Subcutaneous abdominal adipose tissue (tissue), 5 donors: ENCODE measurements around the gene MAOA.

Source experiments
- H3K27ac ChIP-seq: one replicate; pipeline ENCODE4 v1.7.0; 2013; ENCODE audit warnings: low read depth, mild to moderate bottlenecking, inconsistent platforms, low read length, moderate library complexity
- H3K27me3 ChIP-seq, 5 donors: one replicate each; pipeline ENCODE4 v1.7.0; 2013; ENCODE audit warnings: low read length in 5 of 5, inconsistent platforms in 1 of 5; ENCODE audit not compliant: control insufficient read depth in 5 of 5, insufficient read depth in 4 of 5
- H3K36me3 ChIP-seq, 5 donors: one replicate each; pipeline ENCODE4 v1.7.0; 2013; ENCODE audit warnings: low read length in 5 of 5; ENCODE audit not compliant: control insufficient read depth in 5 of 5, insufficient read depth in 5 of 5
- H3K4me1 ChIP-seq, 5 donors: one replicate each; pipeline ENCODE4 v1.7.0; 2013; ENCODE audit warnings: low read length in 5 of 5, mild to moderate bottlenecking in 3 of 5, moderate library complexity in 1 of 5; ENCODE audit not compliant: control insufficient read depth in 5 of 5, insufficient read depth in 5 of 5
- H3K4me3 ChIP-seq, 5 donors: one replicate each; pipeline ENCODE4 v1.7.0; 2013; ENCODE audit warnings: low read length in 5 of 5, low read depth in 1 of 5
- H3K9ac ChIP-seq, 5 donors: one replicate each; pipeline ENCODE4 v1.7.0; 2013; ENCODE audit warnings: low read length in 5 of 5, mild to moderate bottlenecking in 4 of 5, moderate library complexity in 3 of 5
- H3K9me3 ChIP-seq, 5 donors: one replicate each; pipeline ENCODE4 v1.7.0; 2013; ENCODE audit warnings: low read length in 5 of 5; ENCODE audit not compliant: control insufficient read depth in 5 of 5
- donor health status: healthy.
- donor health status: healthy.
- donor health status: healthy.
- donor health status: healthy.
- donor health status: healthy.

Gene MAOA

DNA sequence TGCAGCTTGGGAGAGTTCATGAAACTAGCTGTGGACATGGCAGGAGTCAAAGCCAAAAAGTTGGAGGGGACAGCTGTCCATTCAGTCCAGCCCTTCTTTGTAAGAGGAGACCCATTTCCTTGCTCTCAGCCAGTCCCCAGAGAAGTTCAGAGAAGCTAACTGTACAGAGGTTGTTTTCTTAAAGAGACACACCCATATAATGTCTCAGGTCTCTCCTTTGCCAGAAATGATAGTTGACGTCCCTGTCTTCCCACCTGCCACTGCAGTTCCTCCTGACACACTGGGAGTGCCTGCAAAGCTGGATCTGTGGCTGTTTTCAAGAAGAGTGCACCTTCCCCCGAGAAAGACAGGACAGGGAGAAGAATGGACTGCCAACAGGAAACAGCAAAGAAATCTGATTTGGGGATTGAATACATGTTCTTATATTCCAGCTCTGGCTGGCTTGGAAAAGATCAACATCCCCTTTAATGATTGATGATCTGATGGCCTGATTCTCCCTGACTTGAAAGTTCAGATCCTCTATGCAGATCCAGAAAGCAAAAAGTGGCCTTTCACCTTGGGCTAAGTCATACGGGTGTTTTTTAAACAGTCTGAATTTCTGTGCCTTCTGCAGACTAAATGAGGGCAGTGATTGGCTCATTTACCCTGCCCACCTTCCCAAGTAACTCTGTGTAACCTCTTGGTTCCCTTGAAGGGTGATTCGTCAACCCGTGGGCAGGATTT, 87.2 kb downstream of the MAOA start:
- Histone ChIP-seq H3K27ac (peak overlapping the region; percentile 67), H3K36me3 (peaks cover 2 to 28% (median 11%) of the 10 kb centered on the region in 5 donors), H3K9ac (no peak overlapping the region), H3K9me3 (peaks cover 0 to 2% (median 0%) of the 10 kb centered on the region in 5 donors), H3K27me3 (peaks cover 0 to 14% (median 4%) of the 10 kb centered on the region in 5 donors), H3K4me3 (no peak overlapping the region), H3K4me1 (peaks cover 0 to 30% (median 28%) of the 10 kb centered on the region in 5 donors)

DNA sequence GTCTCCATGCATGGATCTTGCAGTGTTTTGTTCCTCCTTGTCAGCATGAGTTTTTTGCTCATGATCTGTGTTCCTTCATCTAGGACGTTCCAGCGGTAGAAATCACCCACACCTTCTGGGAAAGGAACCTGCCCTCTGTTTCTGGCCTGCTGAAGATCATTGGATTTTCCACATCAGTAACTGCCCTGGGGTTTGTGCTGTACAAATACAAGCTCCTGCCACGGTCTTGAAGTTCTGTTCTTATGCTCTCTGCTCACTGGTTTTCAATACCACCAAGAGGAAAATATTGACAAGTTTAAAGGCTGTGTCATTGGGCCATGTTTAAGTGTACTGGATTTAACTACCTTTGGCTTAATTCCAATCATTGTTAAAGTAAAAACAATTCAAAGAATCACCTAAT, 88.2 kb downstream of the MAOA start:
- peaks cover 0 to 14% (median 6%) of the 10 kb centered on the region in 5 donors for H3K27me3 ChIP-seq
- H3K4me1 ChIP-seq = peaks cover 0 to 30% (median 28%) of the 10 kb centered on the region in 5 donors
- no peak overlapping the region for H3K9ac ChIP-seq
- peaks cover 2 to 28% (median 11%) of the 10 kb centered on the region in 5 donors for H3K36me3 ChIP-seq
- no peak overlapping the region for H3K4me3 ChIP-seq
- peak overlapping the region; percentile 67 for H3K27ac ChIP-seq
- H3K9me3 ChIP-seq = peaks cover 0 to 2% (median 0%) of the 10 kb centered on the region in 5 donors

DNA sequence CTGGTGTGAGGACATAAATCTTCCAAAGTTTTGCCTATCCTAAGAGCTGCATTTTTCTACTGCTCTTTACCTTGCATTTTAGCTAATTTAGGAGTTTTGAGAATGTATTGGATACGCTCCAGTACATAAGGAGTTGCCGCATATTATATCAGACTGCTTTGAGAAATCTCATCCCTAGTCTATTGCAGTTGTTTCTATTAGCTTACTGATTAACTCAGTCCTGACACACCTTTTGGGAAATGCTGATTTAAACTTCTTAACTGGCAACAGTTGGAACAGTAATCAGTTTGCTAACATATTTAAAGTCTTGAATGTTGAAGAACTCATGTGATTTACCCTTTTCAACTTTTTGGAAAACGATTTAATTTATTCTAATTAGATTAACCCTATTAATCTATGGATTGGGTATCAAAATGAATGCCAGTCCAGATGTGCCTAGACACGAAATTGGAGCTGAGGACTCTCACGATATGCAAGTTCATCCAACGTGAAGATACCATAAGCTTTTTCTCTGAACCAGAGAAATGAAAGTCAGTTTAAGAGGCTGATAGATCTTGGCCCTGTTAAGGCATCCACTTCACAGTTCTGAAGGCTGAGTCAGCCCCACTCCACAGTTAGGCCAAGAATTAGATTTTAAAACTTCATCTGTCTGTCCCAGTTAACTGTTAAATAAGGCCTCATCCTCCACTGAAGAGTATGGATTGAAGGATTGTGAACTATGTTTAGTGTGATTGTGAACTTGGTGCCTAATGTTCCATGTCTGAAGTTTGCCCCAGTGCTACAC, 90.0 kb downstream of the MAOA start:
- no peak overlapping the region for H3K4me3 ChIP-seq
- peaks cover 0 to 14% (median 7%) of the 10 kb centered on the region in 5 donors for H3K27me3 ChIP-seq
- no peak overlapping the region for H3K9ac ChIP-seq
- H3K27ac ChIP-seq = no peak overlapping the region
- peaks cover 0 to 2% (median 0%) of the 10 kb centered on the region in 5 donors for H3K9me3 ChIP-seq
- H3K4me1 ChIP-seq = peaks cover 0 to 38% (median 25%) of the 10 kb centered on the region in 5 donors
- peaks cover 0 to 28% (median 11%) of the 10 kb centered on the region in 5 donors for H3K36me3 ChIP-seq

DNA sequence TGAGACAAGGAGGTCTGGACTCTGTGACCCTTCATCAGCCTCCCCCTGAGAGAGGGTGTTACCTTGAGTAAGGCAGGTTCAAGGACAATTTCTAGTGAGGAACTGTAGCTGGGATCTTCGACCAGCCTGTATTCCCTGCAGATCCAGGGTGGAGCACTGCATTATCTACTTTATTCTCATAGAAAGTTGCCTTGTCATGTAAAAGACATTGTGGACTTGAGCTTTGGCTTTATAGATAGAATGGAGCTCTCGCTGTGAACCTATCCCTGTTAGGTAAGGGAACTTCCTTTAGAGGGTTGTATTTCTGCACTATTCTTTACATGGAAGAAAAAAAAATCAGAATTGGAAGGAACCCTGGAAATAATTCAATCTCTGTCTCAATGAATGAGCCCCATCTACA, 91.4 kb downstream of the MAOA start:
- Histone ChIP-seq H3K9ac (no peak overlapping the region), H3K36me3 (peaks cover 0 to 25% (median 11%) of the 10 kb centered on the region in 5 donors), H3K4me1 (peaks cover 0 to 28% (median 12%) of the 10 kb centered on the region in 5 donors), H3K27ac (peak overlapping the region; percentile 16), H3K4me3 (no peak overlapping the region), H3K9me3 (peaks cover 0 to 10% (median 7%) of the 10 kb centered on the region in 5 donors), H3K27me3 (peaks cover 0 to 11% (median 5%) of the 10 kb centered on the region in 5 donors)

DNA sequence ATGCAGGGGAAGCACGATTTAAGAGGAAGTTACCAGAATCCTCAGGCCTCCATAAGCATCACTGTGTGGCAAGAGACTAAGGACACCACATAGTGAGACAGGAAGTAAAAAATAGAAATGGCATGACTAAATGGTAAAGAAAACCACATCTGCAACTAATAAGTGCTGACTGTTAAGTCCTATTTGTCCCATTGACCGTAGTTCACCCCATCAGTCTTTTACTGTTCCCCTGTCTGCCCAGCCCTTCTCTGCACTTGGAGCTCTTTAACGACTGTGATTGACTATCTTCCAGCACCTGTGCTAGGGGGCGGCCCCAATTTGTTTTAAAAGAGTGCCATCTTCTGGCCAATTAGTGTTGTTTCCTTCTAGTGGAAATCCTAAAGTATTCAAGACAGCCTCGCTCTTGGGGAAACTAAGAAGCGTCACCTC, 94.2 kb downstream of the MAOA start:
- Histone ChIP-seq H3K4me1 (peaks cover 0 to 19% (median 0%) of the 10 kb centered on the region in 5 donors), H3K9ac (no peak overlapping the region), H3K36me3 (peaks cover 0 to 4% (median 1%) of the 10 kb centered on the region in 5 donors), H3K27ac (no peak overlapping the region), H3K4me3 (no peak overlapping the region), H3K9me3 (peaks cover 0 to 10% (median 7%) of the 10 kb centered on the region in 5 donors), H3K27me3 (peaks cover 0 to 10% (median 0%) of the 10 kb centered on the region in 5 donors)

DNA sequence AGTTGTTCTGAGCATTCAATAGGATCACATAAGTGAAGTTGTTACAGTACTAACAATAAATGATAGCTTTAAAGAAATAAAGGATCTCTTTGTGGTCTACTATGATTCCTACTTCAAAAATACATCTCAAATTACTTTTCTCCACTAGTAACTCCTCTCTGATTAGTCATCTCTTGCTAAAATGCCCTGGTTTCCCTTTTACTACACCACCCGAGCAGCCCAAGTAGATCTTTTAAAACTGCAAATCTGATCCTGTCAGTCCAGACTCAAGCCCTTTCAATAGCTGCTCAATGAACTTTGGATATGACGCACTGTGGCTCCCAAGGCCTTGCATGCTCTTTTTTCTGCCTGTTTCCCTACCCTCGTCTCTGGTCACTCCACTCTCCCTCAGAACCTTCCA, 97.5 kb downstream of the MAOA start:
- Histone ChIP-seq H3K27ac (no peak overlapping the region), H3K36me3 (no peaks in the 10 kb centered on the region), H3K9ac (no peak overlapping the region), H3K27me3 (peaks cover 0 to 11% (median 2%) of the 10 kb centered on the region in 5 donors), H3K4me3 (no peak overlapping the region), H3K4me1 (peaks cover 0 to 19% (median 0%) of the 10 kb centered on the region in 5 donors), H3K9me3 (peaks cover 0 to 10% (median 7%) of the 10 kb centered on the region in 5 donors)

DNA sequence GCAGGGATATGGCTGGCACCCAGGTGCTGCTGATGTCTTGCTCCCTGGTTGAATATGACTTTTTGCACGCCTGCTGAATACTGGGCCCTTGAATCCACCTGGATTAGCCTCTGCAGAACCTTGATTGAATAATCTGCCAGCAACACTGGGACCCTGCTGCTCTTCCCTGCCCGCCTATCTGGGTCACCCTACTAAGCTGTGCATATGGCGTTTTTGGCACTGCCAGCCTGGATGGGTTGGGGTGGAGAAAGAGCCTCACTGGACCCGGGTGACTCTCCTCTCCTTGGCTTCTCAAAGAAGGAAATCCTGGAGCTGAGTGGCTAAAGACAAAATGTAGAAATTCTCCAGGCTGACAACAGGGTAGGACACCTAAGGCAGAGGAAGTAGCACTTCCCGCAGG, 100.0 kb downstream of the MAOA start:
- peaks cover 0 to 9% (median 0%) of the 10 kb centered on the region in 5 donors for H3K4me1 ChIP-seq
- H3K36me3 ChIP-seq = no peaks in the 10 kb centered on the region
- H3K9me3 ChIP-seq = peaks cover 0 to 10% (median 7%) of the 10 kb centered on the region in 5 donors
- H3K9ac ChIP-seq = no peak overlapping the region
- no peak overlapping the region for H3K4me3 ChIP-seq
- H3K27ac ChIP-seq = no peak overlapping the region
- peaks cover 0 to 11% (median 2%) of the 10 kb centered on the region in 5 donors for H3K27me3 ChIP-seq

DNA sequence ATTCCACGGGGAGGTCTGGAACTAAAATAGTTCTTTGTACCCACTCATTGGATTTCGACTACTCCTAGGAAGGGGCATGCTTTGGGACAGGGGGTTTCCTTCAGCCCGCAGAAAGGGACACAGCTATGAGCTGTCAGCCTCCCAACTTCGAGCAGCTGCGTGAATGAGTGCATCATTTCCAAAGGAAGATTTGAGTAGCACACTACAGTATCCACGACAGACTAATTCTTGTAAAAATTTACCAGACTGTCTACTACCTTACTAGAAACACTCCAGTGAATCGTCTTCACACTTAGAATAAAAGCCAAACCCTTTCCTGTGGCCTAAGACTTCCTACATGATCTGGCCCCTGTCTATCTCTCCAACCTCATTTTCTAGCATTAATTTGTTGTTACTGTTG, 101.9 kb downstream of the MAOA start:
- Histone ChIP-seq H3K4me3 (no peak overlapping the region), H3K27ac (no peak overlapping the region), H3K36me3 (no peaks in the 10 kb centered on the region), H3K9me3 (no peaks in the 10 kb centered on the region), H3K9ac (no peak overlapping the region), H3K27me3 (peaks cover 0 to 11% (median 0%) of the 10 kb centered on the region in 5 donors), H3K4me1 (peaks cover 0 to 6% (median 0%) of the 10 kb centered on the region in 5 donors)

DNA sequence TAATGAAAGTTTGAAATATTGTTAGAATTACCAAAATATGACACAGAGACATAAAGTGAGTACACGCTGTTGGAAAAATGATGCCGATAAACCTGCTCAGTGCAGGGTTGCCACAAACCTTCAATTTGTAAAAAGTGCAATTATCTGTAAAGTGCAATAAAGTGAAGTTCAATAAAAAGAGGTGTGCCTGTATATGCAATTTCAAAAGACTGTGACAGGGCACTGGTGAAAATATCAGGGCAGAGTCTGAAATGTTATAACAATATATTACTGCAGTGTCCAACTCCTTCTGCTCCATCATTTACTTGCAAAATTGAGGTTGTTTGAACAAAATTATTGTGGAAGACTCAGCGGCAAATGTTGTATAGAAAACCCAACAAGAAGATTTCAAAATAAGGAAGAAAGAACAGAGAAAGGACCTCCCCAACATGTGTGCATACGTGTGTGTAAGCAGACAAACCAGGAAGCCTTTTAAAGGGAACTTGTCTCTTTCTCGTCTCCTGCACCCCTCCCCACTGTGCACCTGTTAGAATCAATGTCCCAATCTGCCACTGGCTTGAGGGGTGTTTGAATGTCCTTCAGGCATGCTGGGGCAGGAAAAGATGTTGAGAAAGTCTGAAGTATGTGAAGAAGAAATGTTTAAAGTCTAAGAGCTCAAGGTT, 130.0 kb downstream of the MAOA start:
- Histone ChIP-seq H3K36me3 (peaks cover 0 to 14% (median 2%) of the 10 kb centered on the region in 5 donors), H3K4me1 (no peaks in the 10 kb centered on the region), H3K27ac (no peak overlapping the region), H3K9ac (no peak overlapping the region), H3K27me3 (no peaks in the 10 kb centered on the region), H3K4me3 (no peak overlapping the region), H3K9me3 (peaks cover 0 to 6% (median 0%) of the 10 kb centered on the region in 5 donors)
